Measurements from ENCODE around the gene STRN4. TPM values are rescaled to one million over a fixed set of nuclear protein-coding genes. Genes with fewer than 3 reads are reported as not detected.

Gene STRN4
- total RNA-seq, 1 donor from 2014 or later = 97.7 TPM

DNA sequence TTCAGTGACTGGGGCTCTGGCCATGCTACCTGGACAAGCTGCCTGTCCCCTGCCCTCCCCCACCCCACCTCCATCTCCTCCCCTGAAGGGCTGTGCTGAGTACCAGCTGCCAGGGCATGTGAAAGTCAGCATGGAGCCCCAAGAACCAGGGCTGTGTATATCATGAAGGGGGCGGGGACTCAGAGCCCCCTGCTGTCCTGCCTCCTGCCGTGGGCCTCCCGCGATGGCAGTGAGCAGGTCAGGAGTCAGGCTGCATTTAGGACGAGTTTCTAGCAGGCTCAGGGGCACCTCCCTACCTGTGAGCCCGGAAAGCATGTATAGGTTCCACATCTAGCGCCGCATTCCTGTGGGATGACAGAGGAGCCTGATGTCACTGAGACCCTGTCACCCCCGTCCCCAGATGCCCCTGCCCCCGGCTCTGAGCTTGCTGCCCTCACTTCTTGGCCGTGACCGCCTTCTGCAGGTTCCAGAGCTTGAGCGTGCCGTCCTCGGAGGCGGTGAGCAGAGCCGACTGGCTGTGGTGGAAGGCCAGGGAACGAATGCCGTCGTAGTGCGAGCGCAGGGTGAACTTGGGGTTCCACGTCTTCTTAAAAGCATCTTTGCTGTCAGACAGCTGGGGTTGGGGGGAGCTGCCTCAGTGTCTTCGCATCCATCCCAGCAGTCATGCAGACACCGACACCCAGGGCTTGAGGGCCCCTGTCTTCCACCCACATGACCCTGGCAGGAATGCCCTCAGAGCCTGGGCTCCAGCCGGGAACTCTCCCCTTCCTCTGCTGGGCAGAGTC lies 21.0 kb downstream of the STRN4 start:
- peaks cover 67% of the 10 kb centered on the region for H3K36me3 Mint-ChIP-seq (ENCODE audit: low read depth)
- no peaks in the 10 kb centered on the region for H3K9me3 Mint-ChIP-seq
- no peak for DNase-seq (ENCODE audit: low spot score)
- H3K4me1 Mint-ChIP-seq (ENCODE audit: low read depth) = peaks cover 9% of the 10 kb centered on the region
- no peaks in the 10 kb centered on the region for H3K27me3 Mint-ChIP-seq (ENCODE audit: low read depth)
- intact Hi-C loops (cut with micrococcal nuclease) = no loop called here
- H3K4me3 Mint-ChIP-seq (ENCODE audit: low read depth) = no peak overlapping the region
- H3K27ac Mint-ChIP-seq = no peak overlapping the region

DNA sequence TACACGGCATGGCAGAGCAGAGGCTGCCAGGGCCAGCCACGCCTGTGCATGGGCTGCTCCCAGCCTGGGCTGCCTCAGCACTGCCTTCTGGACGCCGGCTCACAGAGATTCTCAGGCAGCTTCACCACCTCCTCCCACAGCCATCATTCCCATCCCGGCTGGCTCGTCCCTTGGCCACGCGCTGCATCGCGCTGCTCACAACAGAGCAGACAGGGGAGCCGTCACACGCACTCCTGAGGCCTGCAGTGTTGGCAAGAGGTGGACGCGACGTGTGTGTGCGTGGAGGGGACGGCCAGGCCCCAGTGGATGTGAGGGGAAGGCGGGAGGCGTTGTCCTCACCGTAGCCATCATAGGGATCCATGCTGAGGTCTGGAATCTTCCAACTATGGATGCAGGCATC lies 21.8 kb downstream of the STRN4 start:
- no peak for DNase-seq (ENCODE audit: low spot score)
- H3K9me3 Mint-ChIP-seq = no peaks in the 10 kb centered on the region
- H3K4me1 Mint-ChIP-seq (ENCODE audit: low read depth) = peaks cover 11% of the 10 kb centered on the region
- H3K36me3 Mint-ChIP-seq (ENCODE audit: low read depth) = peaks cover 62% of the 10 kb centered on the region
- no peaks in the 10 kb centered on the region for H3K27me3 Mint-ChIP-seq (ENCODE audit: low read depth)
- intact Hi-C loops (cut with micrococcal nuclease) = no loop called here
- no peak overlapping the region for H3K4me3 Mint-ChIP-seq (ENCODE audit: low read depth)
- no peak overlapping the region for H3K27ac Mint-ChIP-seq

DNA sequence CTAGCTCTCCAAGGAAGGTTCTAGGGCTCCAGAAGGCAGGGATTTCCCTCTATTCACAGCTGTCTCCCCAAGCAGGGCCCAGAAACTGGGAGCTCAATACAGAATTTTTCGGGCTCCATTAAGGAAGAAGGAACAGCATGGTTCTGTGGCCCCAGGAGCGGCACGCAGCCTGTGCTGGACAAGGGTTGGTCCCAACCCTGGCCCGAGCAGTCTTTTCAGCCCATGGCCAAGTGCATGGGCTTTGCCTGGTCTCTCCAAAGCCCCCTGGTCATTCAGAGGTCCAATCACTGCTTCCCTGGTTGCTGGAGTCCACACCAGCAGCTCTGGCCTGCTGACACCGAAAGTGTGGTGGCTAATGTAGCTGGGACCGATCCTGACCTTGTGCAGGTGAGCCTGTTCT lies 22.8 kb downstream of the STRN4 start:
- Mint-ChIP-seq H3K27ac (no peak overlapping the region), H3K4me1 (ENCODE audit: low read depth) (peaks cover 13% of the 10 kb centered on the region), H3K36me3 (ENCODE audit: low read depth) (peaks cover 61% of the 10 kb centered on the region), H3K9me3 (no peaks in the 10 kb centered on the region), H3K27me3 (ENCODE audit: low read depth) (no peaks in the 10 kb centered on the region), H3K4me3 (ENCODE audit: low read depth) (no peak overlapping the region)
- intact Hi-C loops (cut with micrococcal nuclease) = no loop called here
- no peak for DNase-seq (ENCODE audit: low spot score)

DNA sequence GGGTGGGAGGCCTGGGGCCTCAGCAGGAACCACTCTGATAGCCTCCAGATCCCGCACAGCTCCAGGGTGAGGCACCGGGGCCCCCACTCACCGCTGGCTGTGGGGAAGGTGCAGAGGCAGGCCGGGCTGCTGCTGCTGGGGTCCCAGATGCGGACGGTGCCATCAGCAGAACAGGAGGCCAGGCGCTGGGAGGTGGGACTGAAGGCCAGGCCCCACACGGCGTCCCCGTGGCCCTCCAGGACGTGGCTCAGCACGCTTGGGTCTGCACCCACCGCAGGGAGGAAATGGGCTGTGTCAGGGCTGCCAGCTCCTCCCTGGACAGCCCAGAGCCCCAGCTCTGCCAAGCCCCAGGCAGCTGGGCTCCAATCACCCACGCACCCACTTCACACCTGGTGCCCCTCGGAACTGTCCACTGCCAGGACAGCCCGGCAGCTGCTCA lies 23.2 kb downstream of the STRN4 start:
- no peak for DNase-seq (ENCODE audit: low spot score)
- peaks cover 17% of the 10 kb centered on the region for H3K4me1 Mint-ChIP-seq (ENCODE audit: low read depth)
- peaks cover 64% of the 10 kb centered on the region for H3K36me3 Mint-ChIP-seq (ENCODE audit: low read depth)
- no peak overlapping the region for H3K4me3 Mint-ChIP-seq (ENCODE audit: low read depth)
- H3K9me3 Mint-ChIP-seq = no peaks in the 10 kb centered on the region
- intact Hi-C loops (cut with micrococcal nuclease) = no loop called here
- H3K27me3 Mint-ChIP-seq (ENCODE audit: low read depth) = no peaks in the 10 kb centered on the region
- H3K27ac Mint-ChIP-seq = no peak overlapping the region

DNA sequence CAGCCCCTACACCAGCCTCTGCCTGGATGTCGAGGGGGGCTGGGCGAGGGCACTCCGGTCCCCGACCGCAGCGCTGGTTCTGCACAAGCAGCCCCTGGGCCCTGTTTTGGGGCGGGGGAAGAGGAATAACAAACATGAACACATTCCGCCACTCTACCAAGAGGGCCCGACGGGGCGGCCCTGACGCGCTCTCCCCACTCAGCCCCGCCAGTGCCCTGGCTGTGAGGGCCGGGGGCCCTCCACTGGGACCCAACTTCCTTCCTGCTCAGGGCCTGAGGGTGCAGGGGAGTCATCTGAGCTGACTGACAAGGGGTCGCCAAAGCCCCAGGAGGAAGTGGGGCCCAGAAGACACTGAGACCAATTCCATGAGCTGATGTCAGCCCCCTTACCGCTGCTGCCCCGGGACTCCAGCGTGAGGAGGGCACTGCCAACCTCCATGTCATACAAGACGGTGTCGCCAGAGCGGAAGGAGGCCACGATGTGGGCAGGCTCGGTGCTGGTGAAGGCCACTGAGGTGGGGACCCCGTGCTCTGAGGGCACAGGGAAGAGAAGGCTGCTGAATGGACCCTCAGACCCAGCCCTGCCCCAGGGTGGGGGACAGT lies 23.7 kb downstream of the STRN4 start:
- intact Hi-C loops (cut with micrococcal nuclease) = no loop called here
- no peaks in the 10 kb centered on the region for H3K27me3 Mint-ChIP-seq (ENCODE audit: low read depth)
- H3K4me1 Mint-ChIP-seq (ENCODE audit: low read depth) = peaks cover 21% of the 10 kb centered on the region
- H3K9me3 Mint-ChIP-seq = no peaks in the 10 kb centered on the region
- no peak for DNase-seq (ENCODE audit: low spot score)
- H3K27ac Mint-ChIP-seq = no peak overlapping the region
- H3K36me3 Mint-ChIP-seq (ENCODE audit: low read depth) = peaks cover 63% of the 10 kb centered on the region
- H3K4me3 Mint-ChIP-seq (ENCODE audit: low read depth) = no peak overlapping the region

DNA sequence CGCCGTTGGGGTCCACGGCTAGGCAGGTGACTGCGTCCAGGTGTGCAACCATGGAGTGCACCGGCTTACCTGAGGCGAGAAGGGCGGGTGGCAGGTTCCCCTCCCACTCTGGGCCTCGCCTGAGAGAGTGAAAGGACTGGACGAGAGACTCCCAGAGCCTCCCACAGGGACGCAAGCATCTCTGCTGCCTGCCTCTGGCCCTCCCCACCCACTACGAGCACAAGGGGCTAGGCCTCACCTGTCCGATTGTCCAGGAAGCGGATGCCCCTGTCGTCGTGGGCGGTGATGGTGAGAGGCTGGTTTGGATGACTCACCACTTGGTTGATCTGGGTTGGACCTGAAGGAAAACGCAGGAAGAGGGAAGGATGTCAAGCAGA lies 24.3 kb downstream of the STRN4 start:
- H3K4me3 Mint-ChIP-seq (ENCODE audit: low read depth) = no peak overlapping the region
- H3K27me3 Mint-ChIP-seq (ENCODE audit: low read depth) = no peaks in the 10 kb centered on the region
- no peak for DNase-seq (ENCODE audit: low spot score)
- peaks cover 58% of the 10 kb centered on the region for H3K36me3 Mint-ChIP-seq (ENCODE audit: low read depth)
- intact Hi-C loops (cut with micrococcal nuclease) = no loop called here
- peak overlapping the region; percentile 29 for H3K27ac Mint-ChIP-seq
- H3K4me1 Mint-ChIP-seq (ENCODE audit: low read depth) = peaks cover 21% of the 10 kb centered on the region
- H3K9me3 Mint-ChIP-seq = no peaks in the 10 kb centered on the region

DNA sequence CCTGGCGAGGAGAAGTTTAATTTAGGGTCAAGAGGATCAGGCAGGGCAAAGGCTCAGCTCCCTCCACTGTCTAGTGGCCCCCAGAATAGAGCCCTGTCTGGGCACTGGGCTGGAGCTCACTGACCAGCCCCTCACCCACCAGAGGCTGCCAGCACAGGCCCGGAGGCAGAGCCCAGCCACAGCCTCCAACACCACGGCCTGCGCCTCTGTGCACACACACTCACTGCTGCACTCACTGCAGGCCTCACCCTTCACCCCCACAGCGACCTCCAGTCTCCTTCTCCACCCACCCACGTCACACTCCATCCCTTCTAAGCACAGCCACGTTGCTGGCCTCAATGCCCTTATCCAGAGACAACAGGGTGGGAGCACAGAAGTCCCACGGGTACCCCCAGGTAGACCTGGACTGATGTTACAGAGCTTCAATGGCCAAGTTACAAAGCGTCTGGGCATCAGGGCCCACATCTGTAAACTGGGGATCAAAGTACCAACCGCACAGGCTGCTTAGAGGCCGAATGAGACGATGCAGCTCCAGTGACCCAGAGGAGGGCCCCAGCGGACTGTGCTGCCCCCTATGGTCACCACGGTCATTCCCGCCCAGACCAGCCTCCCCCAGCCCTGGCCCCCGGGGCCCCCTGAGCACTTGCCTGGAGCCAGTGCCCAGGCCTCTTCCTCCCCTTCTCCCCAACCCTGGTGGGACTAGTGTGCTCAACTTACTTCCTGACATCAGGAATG lies 24.8 kb downstream of the STRN4 start:
- Mint-ChIP-seq H3K36me3 (ENCODE audit: low read depth) (peaks cover 58% of the 10 kb centered on the region), H3K4me3 (ENCODE audit: low read depth) (no peak overlapping the region), H3K27me3 (ENCODE audit: low read depth) (no peaks in the 10 kb centered on the region), H3K4me1 (ENCODE audit: low read depth) (peaks cover 21% of the 10 kb centered on the region), H3K9me3 (no peaks in the 10 kb centered on the region), H3K27ac (no peak overlapping the region)
- no peak for DNase-seq (ENCODE audit: low spot score)
- intact Hi-C loops (cut with micrococcal nuclease) = no loop called here

DNA sequence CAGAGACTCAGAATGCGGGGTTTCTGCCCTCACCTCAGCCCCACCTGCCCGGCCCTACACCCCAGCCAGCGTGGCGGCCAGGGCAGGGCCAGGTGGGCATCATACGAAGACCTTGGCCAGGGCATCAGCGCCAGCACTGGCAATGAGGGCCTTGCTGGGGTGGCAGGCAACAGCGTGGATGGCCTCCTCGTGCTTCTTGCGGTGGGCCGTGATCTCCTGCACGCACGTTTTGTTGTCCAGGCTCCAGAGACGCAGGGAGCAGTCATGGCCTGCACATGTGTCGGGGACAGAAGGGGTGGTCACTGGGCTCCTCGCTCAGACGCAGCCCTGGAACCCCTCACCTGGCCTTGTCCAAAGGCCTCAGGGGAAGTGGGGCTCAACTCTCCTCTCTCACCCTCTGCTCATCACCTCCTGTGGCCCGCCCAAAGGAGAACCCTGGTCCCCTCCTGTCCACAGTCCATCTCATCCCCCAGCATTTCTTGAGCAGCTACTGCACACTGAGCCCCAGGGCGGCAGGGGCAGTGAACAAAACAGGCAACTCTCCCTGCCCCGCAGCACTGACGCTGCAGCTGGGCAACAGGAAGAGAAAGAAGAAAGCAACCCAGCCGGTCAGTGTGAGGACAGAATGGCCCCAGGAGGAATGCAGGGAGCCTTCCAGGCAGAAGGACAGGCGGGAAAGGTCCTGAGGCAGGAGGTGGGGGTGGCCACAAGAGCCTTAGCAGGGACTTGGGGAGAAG lies 25.6 kb downstream of the STRN4 start:
- H3K4me3 Mint-ChIP-seq (ENCODE audit: low read depth) = no peak overlapping the region
- H3K36me3 Mint-ChIP-seq (ENCODE audit: low read depth) = peaks cover 50% of the 10 kb centered on the region
- no peaks in the 10 kb centered on the region for H3K27me3 Mint-ChIP-seq (ENCODE audit: low read depth)
- no peak overlapping the region for H3K27ac Mint-ChIP-seq
- no peaks in the 10 kb centered on the region for H3K9me3 Mint-ChIP-seq
- peaks cover 24% of the 10 kb centered on the region for H3K4me1 Mint-ChIP-seq (ENCODE audit: low read depth)
- DNase-seq (ENCODE audit: low spot score) = no peak
- intact Hi-C loops (cut with micrococcal nuclease) = no loop called here

DNA sequence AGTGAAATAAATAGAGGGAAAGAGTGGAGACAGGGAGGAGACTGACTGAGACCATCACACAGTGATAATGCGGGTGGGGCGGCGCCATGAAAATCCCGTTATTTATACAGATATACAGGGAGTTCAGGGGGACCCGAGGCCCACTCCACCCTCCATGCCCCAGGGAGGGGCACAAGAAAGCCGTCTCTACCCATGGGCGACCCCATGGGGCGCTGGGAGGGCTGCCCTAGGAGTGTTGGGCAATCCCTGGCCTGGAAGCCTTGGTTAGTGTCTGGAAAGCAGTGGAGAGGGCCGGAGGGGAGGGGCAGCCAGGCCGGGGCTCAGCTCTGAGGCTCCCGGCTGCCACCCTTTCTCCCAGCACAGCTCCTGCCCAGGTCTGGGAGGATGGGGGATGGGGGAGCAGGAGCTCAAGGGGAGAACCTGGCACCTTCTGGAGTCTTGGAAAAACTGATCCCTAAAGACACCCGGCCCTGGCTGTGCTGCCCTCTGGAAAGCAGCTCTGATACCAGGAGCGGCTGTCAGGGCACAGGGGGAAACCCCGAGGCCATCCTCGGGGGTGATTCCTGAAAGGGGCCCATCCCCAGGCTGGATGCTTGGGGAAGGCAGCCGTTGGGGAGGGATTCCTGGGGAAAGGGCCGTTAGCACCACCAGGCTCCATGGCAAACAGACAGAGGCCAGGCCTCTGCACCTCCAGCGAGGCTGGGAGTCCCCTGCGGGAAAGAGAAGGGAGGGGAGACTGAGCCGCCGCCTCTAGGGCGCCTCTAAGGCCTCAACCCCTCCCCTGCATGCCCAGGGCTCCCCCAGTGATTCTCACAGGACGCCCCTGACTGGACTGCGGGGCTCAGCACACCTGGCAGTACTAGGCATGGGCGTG lies 26.4 kb downstream of the STRN4 start:
- no peak overlapping the region for H3K27ac Mint-ChIP-seq
- no peak for DNase-seq (ENCODE audit: low spot score)
- intact Hi-C loops (cut with micrococcal nuclease) = no loop called here

DNA sequence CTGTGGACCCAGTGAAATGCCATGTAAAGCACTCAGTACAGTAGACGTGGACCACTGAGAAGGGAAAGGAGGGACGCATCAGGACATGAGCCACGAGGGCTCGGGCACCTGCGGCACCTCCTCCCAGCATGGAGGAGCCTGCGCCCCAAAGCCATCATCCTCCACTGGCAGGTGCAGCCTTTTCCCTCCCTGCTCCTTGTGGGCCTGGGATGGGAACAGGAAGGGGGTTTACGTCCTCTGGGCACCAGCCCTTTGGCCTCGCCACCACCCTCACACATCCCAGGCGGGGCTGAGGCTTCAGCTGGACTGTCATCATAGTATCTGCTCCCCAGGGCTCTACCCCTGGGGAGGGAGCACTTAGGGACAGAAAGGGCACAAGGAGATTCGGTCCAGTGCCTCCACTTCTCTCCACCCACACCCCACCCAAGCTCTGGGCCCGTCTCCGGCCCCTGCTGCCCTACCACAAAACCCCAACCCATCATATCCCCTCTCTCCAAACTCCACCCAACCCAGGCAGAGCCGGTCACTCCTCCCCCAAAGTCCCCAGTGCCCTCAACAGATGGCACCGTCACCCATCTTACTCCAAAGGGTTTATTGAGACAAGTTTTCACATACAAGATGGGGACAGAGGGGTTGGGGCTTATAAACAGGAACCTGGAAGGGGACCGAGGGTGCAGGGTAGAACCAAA lies 27.2 kb downstream of the STRN4 start:
- intact Hi-C loops (cut with micrococcal nuclease) = no loop called here
- Mint-ChIP-seq H3K4me3 (ENCODE audit: low read depth) (peak overlapping the region; percentile 55), H3K9me3 (no peaks in the 10 kb centered on the region), H3K27ac (peak overlapping the region; percentile 62), H3K27me3 (ENCODE audit: low read depth) (no peaks in the 10 kb centered on the region), H3K36me3 (ENCODE audit: low read depth) (peaks cover 46% of the 10 kb centered on the region), H3K4me1 (ENCODE audit: low read depth) (peaks cover 32% of the 10 kb centered on the region)
- no peak for DNase-seq (ENCODE audit: low spot score)

More for the DNA sequence above, 26.4 kb downstream of the STRN4 start:
- peaks cover 52% of the 10 kb centered on the region for H3K36me3 Mint-ChIP-seq (ENCODE audit: low read depth)
- H3K27me3 Mint-ChIP-seq (ENCODE audit: low read depth) = no peaks in the 10 kb centered on the region
- H3K9me3 Mint-ChIP-seq = no peaks in the 10 kb centered on the region
- H3K4me1 Mint-ChIP-seq (ENCODE audit: low read depth) = peaks cover 31% of the 10 kb centered on the region
- H3K4me3 Mint-ChIP-seq (ENCODE audit: low read depth) = no peak overlapping the region

DNA sequence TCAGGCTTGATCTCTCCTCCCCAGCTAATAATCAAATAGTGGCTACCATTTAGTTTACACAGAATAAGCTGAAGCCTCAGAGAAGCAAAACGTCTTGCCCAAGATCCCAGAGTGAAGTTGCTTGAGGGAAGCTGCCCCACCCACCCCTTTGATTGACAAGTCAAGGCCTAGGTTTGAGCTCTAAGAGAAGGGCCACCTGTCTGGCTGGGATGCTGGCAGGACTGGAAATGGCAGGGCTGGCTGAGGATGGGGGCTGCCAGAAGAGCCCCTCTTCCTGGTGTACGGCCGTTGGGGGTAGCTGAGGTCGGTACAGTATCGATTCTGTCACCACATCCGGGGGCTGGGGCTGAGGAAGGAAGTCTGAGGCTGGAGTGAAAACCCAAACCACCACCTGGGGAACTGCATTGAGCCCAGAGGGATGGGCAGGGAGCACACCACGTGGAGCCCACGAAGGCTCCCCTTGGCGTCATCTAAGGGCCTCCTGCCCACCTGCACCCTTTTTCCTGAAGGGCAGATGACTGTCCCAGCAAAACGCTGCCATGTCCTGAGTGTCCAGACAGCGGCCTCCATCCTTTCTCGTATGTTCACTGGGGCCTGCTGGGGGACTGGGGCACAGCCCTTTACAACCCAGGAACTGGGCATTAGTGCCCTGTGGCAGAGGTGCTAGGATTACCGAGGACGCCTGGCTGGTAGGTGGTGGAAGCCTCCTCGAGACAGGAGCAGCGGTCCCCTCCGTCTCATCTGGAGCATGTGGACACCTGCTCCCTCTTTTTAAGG lies 27.9 kb downstream of the STRN4 start:
- intact Hi-C loops (cut with micrococcal nuclease) = no loop called here
- peak; percentile 69 for DNase-seq (ENCODE audit: low spot score)
- H3K27me3 Mint-ChIP-seq (ENCODE audit: low read depth) = no peaks in the 10 kb centered on the region
- peaks cover 34% of the 10 kb centered on the region for H3K4me1 Mint-ChIP-seq (ENCODE audit: low read depth)
- peak overlapping the region; percentile 92 for H3K27ac Mint-ChIP-seq
- peak overlapping the region; percentile 94 for H3K4me3 Mint-ChIP-seq (ENCODE audit: low read depth)
- H3K9me3 Mint-ChIP-seq = no peaks in the 10 kb centered on the region
- peaks cover 46% of the 10 kb centered on the region for H3K36me3 Mint-ChIP-seq (ENCODE audit: low read depth)

All from activated T-helper 2 cell treated with anti-CD3 and anti-CD28 coated beads, Interferon-gamma antibody, Interleukin-2, Interleukin-4, amounts not matched to agents 10 μg/mL and 5 μg/mL and 100 μg/mL, durations not matched to agents 14 hours and 24 hours and 36 hours (primary cell).